Gastrocnemius medialis (tissue), 4 donors: ENCODE measurements around the gene TMIE.

Source experiments
- POLR2A ChIP-seq, 2 donors: fragments of 450-650 bp; IDR thresholded peaks; one replicate each; pipeline ENCODE4 v1.6.1; 2017; ENCODE audit warnings: antibody characterized with exemption in 2 of 2, mild to moderate bottlenecking in 2 of 2, moderate library complexity in 2 of 2
- TF ChIP-seq, protein P1 (sequence below), 5 experiments: fragments of 450-650 bp in 3 of 5; fragments of 200-600 bp in 2 of 5; sonication (generic) in 2 of 5; IDR thresholded peaks in 4 of 5; conservative IDR thresholded peaks in 1 of 5; 1 replicate in 4 of 5; 2 replicates in 1 of 5; pipeline ENCODE4 v1.5.1; 2016 to 2019; ENCODE audit warnings: antibody characterized with exemption in 5 of 5, mild to moderate bottlenecking in 3 of 5, moderate library complexity in 3 of 5

DNA sequence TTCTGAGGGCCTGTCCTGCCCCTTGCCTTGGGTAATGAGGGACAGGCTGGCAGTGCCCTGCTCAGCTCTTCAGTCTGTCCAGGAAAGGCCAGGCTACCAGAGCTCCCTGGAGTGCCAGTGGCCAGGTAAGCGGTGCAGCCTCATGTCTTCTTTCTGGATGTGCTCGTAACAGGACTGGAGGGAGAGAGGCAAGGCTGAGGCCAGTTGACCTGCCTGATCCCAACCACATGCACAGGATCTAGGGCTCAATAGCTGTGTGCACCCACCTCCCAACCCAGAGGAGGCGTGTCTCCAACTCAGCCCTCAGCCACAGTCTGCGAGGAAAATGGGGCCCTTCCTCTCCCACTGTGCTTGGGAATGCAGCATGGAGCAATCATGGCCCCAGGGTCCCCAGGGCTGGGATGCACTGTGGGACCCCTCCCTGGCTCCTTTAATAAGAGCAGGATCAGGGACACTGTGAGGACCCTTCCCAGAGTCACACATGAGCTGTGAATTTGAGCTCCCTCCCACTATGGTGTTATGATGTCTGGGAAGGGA lies 30.2 kb upstream of the TMIE start:
- TF ChIP-seq, protein P1, sequence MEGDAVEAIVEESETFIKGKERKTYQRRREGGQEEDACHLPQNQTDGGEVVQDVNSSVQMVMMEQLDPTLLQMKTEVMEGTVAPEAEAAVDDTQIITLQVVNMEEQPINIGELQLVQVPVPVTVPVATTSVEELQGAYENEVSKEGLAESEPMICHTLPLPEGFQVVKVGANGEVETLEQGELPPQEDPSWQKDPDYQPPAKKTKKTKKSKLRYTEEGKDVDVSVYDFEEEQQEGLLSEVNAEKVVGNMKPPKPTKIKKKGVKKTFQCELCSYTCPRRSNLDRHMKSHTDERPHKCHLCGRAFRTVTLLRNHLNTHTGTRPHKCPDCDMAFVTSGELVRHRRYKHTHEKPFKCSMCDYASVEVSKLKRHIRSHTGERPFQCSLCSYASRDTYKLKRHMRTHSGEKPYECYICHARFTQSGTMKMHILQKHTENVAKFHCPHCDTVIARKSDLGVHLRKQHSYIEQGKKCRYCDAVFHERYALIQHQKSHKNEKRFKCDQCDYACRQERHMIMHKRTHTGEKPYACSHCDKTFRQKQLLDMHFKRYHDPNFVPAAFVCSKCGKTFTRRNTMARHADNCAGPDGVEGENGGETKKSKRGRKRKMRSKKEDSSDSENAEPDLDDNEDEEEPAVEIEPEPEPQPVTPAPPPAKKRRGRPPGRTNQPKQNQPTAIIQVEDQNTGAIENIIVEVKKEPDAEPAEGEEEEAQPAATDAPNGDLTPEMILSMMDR (IDR thresholded peaks at IDR 0.05 in 4 of 5, conservative IDR thresholded peaks at IDR 0.05 in 1 of 5) = no peak
- TF ChIP-seq POLR2A (IDR thresholded peaks at IDR 0.05) = no peak
